ENCODE results near the gene GAA. TPM values are rescaled to one million over a fixed set of nuclear protein-coding genes. Genes with fewer than 3 reads are reported as not detected.
A peak's percentile ranks its signal among the peaks of the same experiment; 100 is the strongest.

Gene GAA
- total and polyA plus RNA-seq, 2 of the 13 experiments (the other 11 are each of a cell fraction or from before 2014, with no cell fraction given): 21.6 to 36.4 TPM

GRCh38 chr17:80107231-80108021, 6.0 kb downstream of the GAA start:
- no peaks in the 10 kb centered on the region; a peak in 1 of 5 replicates for H3K36me3 ChIP-seq (replicated peaks in 1 of 2; ENCODE audit: control insufficient read depth in 1 of 2, insufficient read depth in 2 of 2, low read length in 2 of 2)
- H3K4me3 ChIP-seq (replicated peaks in 1 of 3; ENCODE audit: insufficient read depth in 1 of 3, low read depth in 2 of 3, low read length in 3 of 3): no peak overlapping the region
- POLR2A ChIA-PET: interaction anchor here (1.6 kb wide), 1 partner anchor 17 kb away, joined by 3 read pairs; no protein-coding TSS in a partner anchor
- H3K4me2 ChIP-seq (ENCODE audit: low read depth, low read length): no peak overlapping the region
- DNase-seq (ENCODE audit: low spot score) (no peak), FAIRE-seq (no peak), ATAC-seq (no peak)
- H3K9ac ChIP-seq (ENCODE audit: insufficient read depth, low read depth, low read length): no peak overlapping the region
- CTCF ChIA-PET (ENCODE audit: low intra/inter-chr PET ratio, low total read pairs): no interaction called here
- no TSS peak for BruUV-seq (replicated peaks)
- intact Hi-C loops (cut with micrococcal nuclease; ENCODE audit: unreplicated experiment) (no loop called here), in situ Hi-C loops (cut with HindIII; ENCODE audit: extremely low pct_ligation_motif_present, low pct_unique_long_range_greater_than_20kb) (no loop called here)
- WGBS (ENCODE audit: low lambda C conversion rate): 94% methylated on average over 42 of the region's 46 CpGs
- H3K27me3 ChIP-seq (ENCODE audit: control insufficient read depth in 1 of 2, insufficient read depth in 2 of 2, low read length in 2 of 2): no peaks in the 10 kb centered on the region
- no peak overlapping the region for H3K27ac ChIP-seq (ENCODE audit: extremely low read length, insufficient read depth, low read length)
- H3K9me3 ChIP-seq (ENCODE audit: low read length): no peaks in the 10 kb centered on the region
- no peaks in the 10 kb centered on the region for H4K20me1 ChIP-seq (ENCODE audit: insufficient read depth, low read length)
- no peak overlapping the region for H2AFZ ChIP-seq (ENCODE audit: low read length)
- TF ChIP-seq RBFOX2 (IDR thresholded peaks at IDR 0.05; ENCODE audit: low read depth, low read length) (peak; percentile 36; the same call in 1 of the 2 replicates), KLF15 (CRISPR knock-in tag; IDR thresholded peaks at IDR 0.05; ENCODE audit: borderline replicate concordance) (no peak), ZBTB49 (CRISPR knock-in tag; IDR thresholded peaks at IDR 0.05; ENCODE audit: borderline replicate concordance) (no peak), ZNF782 (CRISPR knock-in tag; IDR thresholded peaks at IDR 0.05; ENCODE audit: borderline replicate concordance) (no peak), FOXA1 (IDR thresholded peaks at IDR 0.05) (no peak), FOXA1 (CRISPR knock-in tag; IDR thresholded peaks at IDR 0.05) (no peak), SP140L (CRISPR knock-in tag; IDR thresholded peaks at IDR 0.05; ENCODE audit: borderline replicate concordance) (no peak), ZBTB7B (CRISPR knock-in tag; IDR thresholded peaks at IDR 0.05) (no peak), AGO2 (optimal IDR thresholded peaks at IDR 0.05; ENCODE audit: low read depth, low read length) (peak; percentile 64), ZFY (CRISPR knock-in tag; IDR thresholded peaks at IDR 0.05) (no peak), HOMEZ (CRISPR knock-in tag; IDR thresholded peaks at IDR 0.05; ENCODE audit: low read depth) (no peak), ZNF496 (CRISPR knock-in tag; IDR thresholded peaks at IDR 0.05; ENCODE audit: insufficient replicate concordance) (no peak), ATF6 (CRISPR knock-in tag; conservative IDR thresholded peaks at IDR 0.05) (no peak), ONECUT2 (CRISPR knock-in tag; IDR thresholded peaks at IDR 0.05) (no peak)
- peaks cover 10% of the 10 kb centered on the region for H3K4me1 ChIP-seq (ENCODE audit: insufficient read depth, low read length)
- no peaks in the 10 kb centered on the region for H3K79me2 ChIP-seq (ENCODE audit: insufficient read depth, low read length)

Measured in HepG2 (cell line).